Fibroblast of peridontal ligament (primary cell): ENCODE data around the gene SIMC1.
A peak's percentile ranks its signal among the peaks of the same experiment; 100 is the strongest.

Experiments used
- DNase-seq: peaks from one replicate; pipeline ENCODE4 v3.0.0-alpha.2; 2010; ENCODE audit errors: extremely low read depth

Gene SIMC1

DNA sequence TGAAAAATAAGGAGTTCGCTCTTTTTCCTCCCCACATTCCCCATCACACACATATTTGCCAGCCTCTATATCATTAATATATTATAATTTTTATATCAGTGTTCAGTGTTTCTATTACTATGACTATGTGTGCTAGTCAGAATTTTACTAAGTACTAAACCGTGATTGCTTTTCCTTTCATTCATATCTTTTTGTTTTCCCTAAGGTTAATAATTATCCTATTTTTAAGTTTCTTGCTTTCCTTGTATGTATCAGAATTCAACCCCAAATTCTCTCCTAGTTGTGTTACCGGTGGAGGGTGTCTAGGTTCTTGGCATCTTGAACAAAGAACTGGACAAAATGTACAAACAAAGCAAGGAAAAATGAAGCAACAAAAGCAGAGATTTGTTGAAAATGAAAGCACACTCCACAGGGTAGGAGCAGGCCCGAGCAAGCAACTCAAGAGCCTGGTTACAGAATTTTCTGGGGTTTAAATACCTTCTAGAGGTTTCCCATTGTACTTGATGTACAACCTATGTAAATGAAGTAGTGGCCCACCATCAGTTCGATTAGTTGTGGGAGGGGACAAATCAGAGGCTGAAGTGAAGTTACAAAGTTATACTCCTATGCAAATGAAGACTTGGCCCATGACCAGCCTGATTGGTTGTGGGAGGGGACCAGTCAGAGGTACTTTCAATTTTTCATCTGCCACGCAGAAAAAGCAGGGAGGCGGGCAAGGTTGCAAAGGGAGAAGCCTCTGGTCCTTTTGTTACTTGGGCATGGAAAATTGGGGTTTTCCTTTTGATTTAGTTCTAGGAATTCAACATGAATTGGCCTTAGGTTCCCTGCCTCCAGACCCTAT, 79.5 kb downstream of the SIMC1 start:
- DNase-seq = no peak

GRCh38 chr5:176319827-176320554, 81.8 kb downstream of the SIMC1 start:
- peak; percentile 17 for DNase-seq

- no peak for DNase-seq
These were observed 82.4 kb downstream of the SIMC1 start for GRCh38 chr5:176320577-176320976.

DNA sequence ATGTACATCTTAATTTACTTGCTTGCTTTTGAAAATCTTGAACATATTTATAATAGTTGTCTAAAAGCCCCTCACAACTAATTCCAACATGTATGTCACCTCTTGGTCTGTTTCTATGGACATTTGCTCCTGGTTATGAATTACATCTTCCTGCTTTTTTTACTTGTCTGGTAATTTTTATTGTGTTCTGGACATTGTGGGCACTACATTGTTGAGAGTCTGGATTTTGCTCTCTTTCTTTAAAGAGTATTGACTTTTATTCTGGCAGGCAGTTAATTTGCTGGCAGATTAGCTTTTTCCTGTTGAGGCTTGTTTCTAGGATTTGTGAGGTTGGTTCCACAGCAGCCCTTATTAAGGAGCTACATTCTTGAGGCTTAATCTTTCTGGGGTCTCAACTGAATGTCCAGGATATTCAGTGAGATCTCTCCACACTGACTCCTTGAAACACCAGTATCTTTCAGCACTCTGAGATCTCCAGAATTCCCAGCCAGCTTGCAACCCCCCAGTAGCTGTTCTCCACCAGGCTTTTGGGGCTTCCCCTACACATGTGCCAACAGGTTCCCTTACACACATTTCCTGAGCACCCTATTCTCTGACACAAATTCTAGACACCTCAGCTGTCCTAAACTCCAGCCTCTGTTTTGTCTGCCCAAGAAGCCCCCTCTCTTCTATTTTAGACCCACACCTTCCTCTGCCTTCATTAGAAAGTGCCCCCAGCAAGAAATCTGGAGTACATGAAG, 96.0 kb downstream of the SIMC1 start:
- DNase-seq = no peak

- no peak for DNase-seq
These were observed 99.7 kb downstream of the SIMC1 start for GRCh38 chr5:176337913-176338312.

DNA sequence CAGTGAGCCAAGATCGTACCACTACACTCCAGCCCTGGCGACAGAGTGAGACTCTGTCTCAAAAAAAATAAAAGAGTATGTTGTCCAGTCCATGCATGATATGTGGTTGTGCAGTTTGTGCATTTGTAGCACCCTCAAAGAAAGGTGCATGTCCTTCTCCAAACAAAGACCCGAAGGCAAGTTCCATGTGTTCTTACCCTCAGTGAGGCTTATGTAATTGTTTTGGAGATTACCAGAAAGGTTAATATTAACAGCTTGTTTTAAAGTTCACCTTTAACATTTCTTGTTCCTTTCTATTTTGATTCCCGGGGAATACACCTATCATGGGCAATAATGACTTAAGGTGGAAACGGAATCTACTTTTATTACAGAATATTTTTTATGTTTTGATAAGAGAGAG, 101.1 kb downstream of the SIMC1 start:
- no peak for DNase-seq

DNA sequence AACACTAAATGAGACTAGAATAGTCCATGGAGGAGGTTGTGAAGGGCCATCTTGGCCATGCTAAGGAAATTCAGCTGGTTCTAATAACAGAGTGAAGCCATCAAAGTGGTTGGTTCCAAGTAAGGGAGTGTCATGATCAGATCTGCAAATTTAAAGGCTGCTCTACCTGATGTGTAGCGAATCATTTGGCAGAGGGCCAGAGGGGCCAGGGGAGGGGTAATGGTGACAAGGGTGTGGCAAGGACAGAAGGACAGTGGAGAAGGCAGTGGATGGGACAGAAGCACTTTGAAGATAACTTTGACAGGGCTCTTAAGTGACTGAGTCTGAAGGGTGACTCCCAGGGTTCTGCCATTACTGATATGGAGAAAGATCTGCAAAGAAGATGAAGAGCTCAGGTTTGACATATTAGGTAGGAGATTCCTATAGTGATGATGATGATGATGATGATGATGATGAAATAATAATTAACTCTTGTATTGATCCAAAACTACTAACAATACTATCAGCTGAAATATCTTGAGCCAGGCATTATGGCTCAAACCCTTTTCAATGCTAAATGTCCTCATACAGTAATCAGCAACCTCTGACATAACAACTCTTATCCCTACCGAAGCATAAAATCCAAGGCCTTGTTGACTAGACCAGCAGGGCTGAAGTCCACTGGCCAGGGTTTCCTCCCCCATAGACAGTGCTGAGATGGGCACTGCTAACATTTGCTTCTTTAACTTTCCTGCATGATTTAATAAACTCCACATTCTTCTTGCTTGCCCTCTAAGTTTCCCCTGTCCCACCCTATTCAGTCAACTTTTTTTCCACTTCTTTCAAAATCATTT, 103.3 kb downstream of the SIMC1 start:
- DNase-seq = no peak

GRCh38 chr5:176342158-176342483, 103.9 kb downstream of the SIMC1 start:
- no peak for DNase-seq

GRCh38 chr5:176342766-176343458, 104.7 kb downstream of the SIMC1 start:
- DNase-seq = no peak

- DNase-seq = no peak
These were observed 112.2 kb downstream of the SIMC1 start for GRCh38 chr5:176350416-176350815.

GRCh38 chr5:176352116-176352878, 114.1 kb downstream of the SIMC1 start:
- DNase-seq = no peak

DNA sequence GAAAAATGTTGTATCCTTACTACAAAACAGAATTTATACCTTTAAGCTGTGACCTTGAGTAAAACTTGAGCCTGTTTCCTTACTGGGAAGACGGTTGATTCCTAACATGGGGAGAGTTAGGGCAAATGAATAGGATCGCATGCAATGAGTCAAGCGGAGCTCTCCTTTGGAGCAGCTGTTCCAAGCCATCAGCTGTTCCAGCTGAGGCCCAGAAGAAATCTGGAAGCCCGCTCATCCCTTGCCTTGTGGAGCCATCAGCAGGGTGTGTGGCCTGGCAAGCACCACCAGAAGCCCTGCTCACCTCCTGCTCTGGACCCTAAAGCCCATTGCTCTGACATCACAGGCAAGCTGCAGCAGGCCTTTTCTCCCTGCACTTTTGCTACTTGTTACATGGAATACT, 115.3 kb downstream of the SIMC1 start:
- DNase-seq = no peak

GRCh38 chr5:176355400-176356178, 117.4 kb downstream of the SIMC1 start:
- DNase-seq = no peak

DNA sequence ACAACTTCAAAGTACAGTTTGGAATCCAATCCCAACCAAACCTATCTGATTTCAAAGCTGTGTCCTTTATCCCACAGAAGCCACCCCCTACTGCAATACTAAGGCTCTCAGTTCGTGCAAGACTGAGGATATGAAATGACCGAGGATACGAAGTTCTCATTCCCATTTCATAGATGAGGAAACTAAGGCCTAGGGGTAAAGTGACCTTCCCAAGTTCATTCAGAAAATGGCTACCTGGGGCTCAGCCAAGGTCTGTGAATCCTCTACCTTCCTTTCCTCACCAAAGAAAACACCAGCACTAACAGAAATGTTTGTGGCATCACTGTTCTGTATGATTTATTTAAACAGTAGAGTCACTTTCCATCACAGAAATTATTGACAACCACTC, 117.9 kb downstream of the SIMC1 start:
- no peak for DNase-seq

- DNase-seq = peak; percentile 11
These were observed 121.4 kb downstream of the SIMC1 start for GRCh38 chr5:176359658-176360057.

DNA sequence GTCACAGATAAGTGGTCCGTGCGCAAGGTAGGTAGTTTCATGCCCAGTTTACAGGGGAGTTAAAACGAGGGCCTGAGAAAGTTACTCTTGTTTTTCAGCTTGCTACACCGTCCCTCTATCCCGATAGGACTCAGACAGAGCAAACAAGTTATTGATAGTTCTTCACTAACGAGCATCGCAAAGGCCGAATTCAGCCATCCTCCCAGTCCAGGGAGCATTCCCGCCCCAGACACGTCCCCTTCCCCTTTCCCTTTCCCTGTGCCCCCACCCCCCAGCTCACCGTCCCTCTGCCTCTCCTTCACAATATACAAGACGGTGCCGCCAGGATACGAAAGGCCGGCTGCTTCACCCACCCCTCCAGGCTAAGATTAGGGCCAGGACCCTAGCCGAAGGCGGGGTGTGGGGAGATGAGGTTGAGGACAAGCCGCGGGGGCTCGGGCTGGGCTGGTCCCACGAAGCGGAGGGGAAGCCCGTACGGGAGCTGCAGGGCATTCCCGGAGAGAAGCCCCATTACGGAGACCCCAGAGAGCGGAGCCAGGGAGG, 122.7 kb downstream of the SIMC1 start:
- peak; percentile 18 for DNase-seq

DNA sequence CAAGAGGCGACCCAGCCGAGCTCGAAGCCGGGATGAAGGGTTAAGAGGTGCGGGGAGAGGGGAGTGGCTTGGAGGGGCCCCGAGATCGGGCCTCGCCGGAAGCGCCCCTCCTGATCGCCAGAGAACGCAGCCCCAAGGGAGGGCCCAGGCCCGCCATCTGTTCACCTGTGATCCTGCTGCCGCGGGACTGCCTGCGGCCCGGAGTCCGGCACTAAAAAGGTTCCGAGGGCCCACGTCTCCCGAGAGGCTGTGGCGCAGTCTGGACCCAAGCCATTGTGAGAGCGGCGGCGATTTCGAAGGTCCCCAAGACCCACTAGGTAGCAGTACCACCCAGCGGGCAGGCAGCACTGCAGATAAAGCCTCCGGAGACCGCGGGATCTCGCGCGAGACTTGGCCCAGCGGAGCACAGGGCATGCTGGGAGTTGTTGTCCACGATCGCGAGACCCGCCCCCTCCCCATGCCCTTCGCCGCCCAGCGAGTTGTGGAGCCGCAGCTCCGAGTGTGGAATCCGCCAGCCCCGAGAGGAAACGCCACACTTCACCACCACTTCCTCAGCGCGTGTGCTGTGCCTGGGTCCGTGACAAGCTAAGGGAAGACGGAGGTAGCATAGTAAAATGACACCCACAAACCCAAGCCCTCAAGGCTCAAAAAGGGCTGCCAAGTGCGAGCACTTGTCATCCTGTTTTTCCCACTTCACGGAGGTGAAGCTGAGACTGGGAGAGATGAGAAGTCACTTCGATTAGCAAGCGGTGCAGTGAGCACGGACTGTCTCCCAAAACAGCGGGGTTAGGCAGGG, 123.4 kb downstream of the SIMC1 start, which contains the start of gene KIAA1191:
TSS of gene KIAA1191 (minus strand) at position 328 of the 796 bp plus-strand sequence. CDS start 2,256 bp downstream, outside the sequence.
- peak; percentile 84 for DNase-seq

DNA sequence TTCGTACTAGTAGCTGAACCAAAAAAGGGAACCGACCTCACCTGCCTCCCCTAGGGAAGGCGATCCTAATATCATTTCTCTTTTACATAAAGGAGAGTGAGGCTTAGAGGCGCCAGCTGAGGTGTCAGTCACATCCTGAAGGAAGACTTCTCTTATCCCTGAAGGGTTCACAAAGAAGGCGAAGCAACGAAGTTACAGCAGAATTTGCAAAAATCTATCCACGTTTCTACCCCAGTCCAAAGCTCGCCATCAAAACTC, 123.9 kb downstream of the SIMC1 start:
- DNase-seq = no peak
